ENCODE results near the gene FTH1. TPM values are rescaled to one million over a fixed set of nuclear protein-coding genes. Genes with fewer than 3 reads are reported as not detected.

Gene FTH1
- 1,092 and 2,770 TPM in 2 replicates for total RNA-seq

DNA sequence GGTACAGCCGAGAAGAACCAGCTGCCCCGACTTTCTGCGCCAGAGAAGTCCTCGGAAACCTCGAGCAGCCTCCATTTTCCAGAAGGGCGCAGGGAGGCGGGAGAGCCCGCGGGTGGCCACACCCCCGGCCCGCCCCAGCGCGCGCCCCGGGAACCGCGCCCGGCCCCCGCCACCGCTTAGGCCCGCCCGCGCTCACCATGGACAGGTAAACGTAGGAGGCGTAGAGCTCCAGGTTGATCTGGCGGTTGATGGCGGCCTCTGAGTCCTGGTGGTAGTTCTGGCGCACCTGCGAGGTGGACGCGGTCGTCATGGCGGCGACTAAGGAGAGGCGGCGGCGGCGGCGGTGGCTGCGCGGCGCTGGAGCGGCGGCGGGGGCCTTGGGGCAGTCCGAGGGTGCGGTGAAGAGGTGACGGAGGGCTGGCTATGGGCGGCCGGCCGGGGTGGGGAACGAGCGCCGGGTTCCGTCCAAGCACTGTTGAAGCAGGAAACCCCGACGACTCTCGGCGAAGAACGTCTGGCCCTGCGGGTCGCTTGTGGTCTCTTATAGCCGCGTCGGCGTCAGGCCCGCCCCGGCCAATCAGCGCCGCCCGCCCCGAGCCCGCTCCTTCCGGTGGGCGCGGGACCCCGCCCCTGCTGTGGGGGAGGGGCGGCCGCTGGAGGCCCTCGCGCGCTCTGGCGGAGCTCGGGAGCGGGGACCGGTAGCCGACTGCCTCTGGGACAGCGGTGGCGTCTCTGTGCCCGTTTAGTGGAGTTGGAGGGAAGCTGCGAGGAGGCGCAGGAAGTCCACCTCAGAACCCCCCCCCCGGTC lies at the start of gene FTH1:
Gene FTH1, minus strand, starts transcription at position 519 of the 808 bp plus-strand sequence. Its CDS starts 209 bp downstream, at position 310.

DNA sequence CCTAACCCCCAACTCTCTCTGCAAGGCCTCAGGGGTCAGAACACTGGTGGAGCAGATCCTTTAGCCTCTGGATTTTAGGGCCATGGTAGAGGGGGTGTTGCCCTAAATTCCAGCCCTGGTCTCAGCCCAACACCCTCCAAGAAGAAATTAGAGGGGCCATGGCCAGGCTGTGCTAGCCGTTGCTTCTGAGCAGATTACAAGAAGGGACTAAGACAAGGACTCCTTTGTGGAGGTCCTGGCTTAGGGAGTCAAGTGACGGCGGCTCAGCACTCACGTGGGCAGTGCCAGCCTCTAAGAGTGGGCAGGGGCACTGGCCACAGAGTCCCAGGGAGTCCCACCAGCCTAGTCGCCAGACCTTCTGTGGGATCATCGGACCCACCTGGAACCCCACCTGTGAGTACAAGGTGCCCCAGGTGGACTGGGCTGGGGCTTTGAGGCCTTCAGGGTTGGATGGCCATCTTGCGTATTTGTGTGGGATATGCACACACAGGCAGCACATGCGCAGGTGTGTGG lies 17.3 kb downstream of the FTH1 start, which contains the start of gene BEST1:
Gene BEST1, plus strand, starts transcription at position 317 of the 513 bp plus-strand sequence. CDS start 1,456 bp downstream, outside the sequence.

GRCh38 chr11:61917334-61918109 lies 49.9 kb downstream of the FTH1 start, which contains the start of gene RAB3IL1:
Gene RAB3IL1, minus strand, starts transcription at chr11:61917566. Its CDS starts 199 bp downstream, at chr11:61917367.

Other genes with a start within 250 kb of the FTH1 start
- gene MYRF, start 215.0 kb downstream of the FTH1 start, total RNA-seq = 0.09 and 0.16 TPM in 2 replicates
- gene TMEM258, start 175.0 kb downstream of the FTH1 start, total RNA-seq = 164 and 273 TPM in 2 replicates
- 3.4 and 7.3 TPM in 2 replicates for gene FEN1, start 174.7 kb downstream of the FTH1 start, total RNA-seq
- 60.7 and 86.4 TPM in 2 replicates for gene FADS1, start 150.6 kb downstream of the FTH1 start, total RNA-seq
- gene FADS2, start 139.3 kb downstream of the FTH1 start, total RNA-seq = 160 and 190 TPM in 2 replicates
- gene FADS3, start 76.1 kb downstream of the FTH1 start, total RNA-seq = 39.6 and 57.1 TPM in 2 replicates
- gene RAB3IL1, start 50.1 kb downstream of the FTH1 start, total RNA-seq = 9.1 and 12.6 TPM in 2 replicates
- gene BEST1, start 17.3 kb downstream of the FTH1 start, total RNA-seq = 2.5 and 4.6 TPM in 2 replicates
- gene INCENP, start 156.4 kb upstream of the FTH1 start, total RNA-seq = 4.5 and 6.6 TPM in 2 replicates
- gene SCGB1D1, start 222.6 kb upstream of the FTH1 start, total RNA-seq = not detected in 2 replicates
- not detected in 2 replicates for gene SCGB2A1, start 241.0 kb upstream of the FTH1 start, total RNA-seq